ENCODE measurements around the gene CCDC112. TPM values are rescaled to one million over a fixed set of nuclear protein-coding genes. Genes with fewer than 3 reads are reported as not detected.

CCDC112 gene
- total and polyA plus RNA-seq, 2 of the 4 experiments (the other 2 are of a cell fraction), result 2.0 to 2.3 TPM

DNA sequence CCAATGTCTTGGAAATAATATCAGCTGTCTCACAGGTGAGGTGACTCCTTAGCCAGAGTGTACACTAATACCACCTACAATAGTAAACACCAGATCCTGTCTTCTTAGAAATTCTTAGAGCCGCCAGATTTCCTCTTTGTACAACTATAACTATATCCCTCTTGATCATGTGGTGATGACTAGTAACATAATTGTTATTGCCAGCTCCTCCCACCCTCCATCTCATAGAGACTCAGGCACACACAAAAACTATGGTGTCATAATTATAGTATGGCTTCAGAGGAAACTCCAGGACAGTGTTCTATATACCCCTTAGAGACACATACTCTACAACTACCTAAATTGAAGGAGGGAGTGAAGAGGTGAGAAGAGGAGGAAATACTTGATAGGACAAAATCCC, 66.8 kb downstream of the CCDC112 start:
- Histone ChIP-seq H4K5ac (ENCODE audit: low read depth, low read length) (no peak overlapping the region), H2AK9ac (replicated peaks; ENCODE audit: low read depth, low read length, poor library complexity) (no peak overlapping the region), H4K91ac (ENCODE audit: insufficient read depth, low read depth, low read length) (no peak overlapping the region), H3K9me1 (ENCODE audit: insufficient read depth, low read length) (0 out of 2 replicates have a peak, but pooled peaks cover 3% of the 10 kb centered on the region), H3K4ac (ENCODE audit: low read depth, low read length) (no peak overlapping the region), H3K4me1 (ENCODE audit: control insufficient read depth, insufficient read depth, low read length) (no peaks in the 10 kb centered on the region), H3K79me1 (ENCODE audit: low read depth in 1 of 2, low read length in 2 of 2) (peaks cover 6% of the 10 kb centered on the region in 2 experiments; a peak in 2 of 4 replicates), H3K56ac (ENCODE audit: extremely low read depth, insufficient read depth, low read length) (no peak overlapping the region), H2BK5ac (ENCODE audit: low read depth, low read length, poor library complexity, severe bottlenecking) (no peak overlapping the region), H4K20me1 (ENCODE audit: insufficient read depth, low read length) (no peaks in the 10 kb centered on the region), H2AK5ac (ENCODE audit: low read depth, low read length) (no peak overlapping the region), H3K23ac (ENCODE audit: low read depth, low read length) (no peak overlapping the region), H3K9me3 (ENCODE audit: control insufficient read depth, insufficient read depth, low read length) (no peaks in the 10 kb centered on the region), H3K36me3 (ENCODE audit: control insufficient read depth, insufficient read depth, low read length) (peaks cover 3% of the 10 kb centered on the region), H3K4me3 (ENCODE audit: insufficient read depth, low read depth, low read length) (no peak overlapping the region), H3K9ac (ENCODE audit: low read depth, low read length) (no peak overlapping the region), H3K27ac (ENCODE audit: insufficient read depth, low read length) (no peak overlapping the region), H3K18ac (ENCODE audit: low read depth, low read length) (no peak overlapping the region), H2BK20ac (ENCODE audit: low read depth, low read length) (no peak overlapping the region), H4K8ac (ENCODE audit: low read depth in 2 of 2, low read length in 2 of 2) (no peak overlapping the region), H3K14ac (replicated peaks; ENCODE audit: low read depth, low read length) (no peak overlapping the region), H3K4me2 (ENCODE audit: low read depth, low read length) (no peak overlapping the region), H2AFZ (replicated peaks; ENCODE audit: low read length, poor library complexity) (no peak overlapping the region), H2BK15ac (ENCODE audit: low read depth, low read length) (no peak overlapping the region), H3K27me3 (ENCODE audit: control insufficient read depth, insufficient read depth, low read length) (no peaks in the 10 kb centered on the region), H2BK120ac (ENCODE audit: low read depth, low read length) (no peak overlapping the region)
- WGBS, 2 experiments (ENCODE audit: extremely low coverage in 2 of 2, insufficient read length in 1 of 2), result no CpG with 5 or more reads among the region's 1 CpG
- POLR2A ChIA-PET (ENCODE audit: unreplicated experiment), result no interaction called here
- in situ Hi-C loops (cut with MboI; ENCODE audit: low sequenced_read_pairs), result no loop called here
- no TSS peak for BruUV-seq (replicated peaks)
- ATAC-seq (ENCODE audit: low read depth), result no peak
- dilution Hi-C loops (cut with HindIII; ENCODE audit: low sequenced_read_pairs, unreplicated experiment), result no loop called here
- CTCF ChIA-PET, result no interaction called here
- DNase-seq, result no peak
- intact Hi-C loops (cut with micrococcal nuclease), result no loop called here
- TF ChIP-seq FOS (IDR thresholded peaks at IDR 0.05; ENCODE audit: low read depth, low read length) (no peak), ELK1 (IDR thresholded peaks at IDR 0.05; ENCODE audit: borderline replicate concordance, low read depth, low read length) (no peak), MAZ (IDR thresholded peaks at IDR 0.05; ENCODE audit: borderline replicate concordance, low read depth, low read length) (no peak)
- TF ChIP-seq, protein P1, sequence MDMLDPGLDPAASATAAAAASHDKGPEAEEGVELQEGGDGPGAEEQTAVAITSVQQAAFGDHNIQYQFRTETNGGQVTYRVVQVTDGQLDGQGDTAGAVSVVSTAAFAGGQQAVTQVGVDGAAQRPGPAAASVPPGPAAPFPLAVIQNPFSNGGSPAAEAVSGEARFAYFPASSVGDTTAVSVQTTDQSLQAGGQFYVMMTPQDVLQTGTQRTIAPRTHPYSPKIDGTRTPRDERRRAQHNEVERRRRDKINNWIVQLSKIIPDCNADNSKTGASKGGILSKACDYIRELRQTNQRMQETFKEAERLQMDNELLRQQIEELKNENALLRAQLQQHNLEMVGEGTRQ (IDR thresholded peaks at IDR 0.05; ENCODE audit: low read depth, low read length), result no peak

Data from IMR-90 (cell line).